ENCODE data around the gene FNDC10. TPM values are rescaled to one million over a fixed set of nuclear protein-coding genes. Genes with fewer than 3 reads are reported as not detected.
A peak's percentile ranks its signal among the peaks of the same experiment; 100 is the strongest.

FNDC10 gene
- total and polyA plus RNA-seq, 9 of the 15 experiments (the other 6 are each of a cell fraction or from before 2014, with no cell fraction given) = 0.08 to 6.3 (median 1.6) TPM

- no peak for TF ChIP-seq TAF1 (IDR thresholded peaks at IDR 0.05; ENCODE audit: control insufficient read depth, extremely low read depth, insufficient read depth, low read length, severe bottlenecking)
- TF ChIP-seq ZFP1 (CRISPR knock-in tag; IDR thresholded peaks at IDR 0.05) = no peak
- TF ChIP-seq NR4A1 (CRISPR knock-in tag; IDR thresholded peaks at IDR 0.05) = no peak
- peak; percentile 62; the same call in 1 of the 2 replicates for TF ChIP-seq NR4A1 (tag; IDR thresholded peaks at IDR 0.05)
- TF ChIP-seq MYBL2 (IDR thresholded peaks at IDR 0.05; ENCODE audit: low read depth) = no peak
- peak; percentile 76; the same call in 1 of the 2 replicates for TF ChIP-seq MYBL2 (CRISPR knock-in tag; IDR thresholded peaks at IDR 0.05; ENCODE audit: borderline replicate concordance)
- TF ChIP-seq ZFX (CRISPR knock-in tag; IDR thresholded peaks at IDR 0.05) = peak; percentile 33; the same call in 1 of the 2 replicates
- TF ChIP-seq, protein P1, sequence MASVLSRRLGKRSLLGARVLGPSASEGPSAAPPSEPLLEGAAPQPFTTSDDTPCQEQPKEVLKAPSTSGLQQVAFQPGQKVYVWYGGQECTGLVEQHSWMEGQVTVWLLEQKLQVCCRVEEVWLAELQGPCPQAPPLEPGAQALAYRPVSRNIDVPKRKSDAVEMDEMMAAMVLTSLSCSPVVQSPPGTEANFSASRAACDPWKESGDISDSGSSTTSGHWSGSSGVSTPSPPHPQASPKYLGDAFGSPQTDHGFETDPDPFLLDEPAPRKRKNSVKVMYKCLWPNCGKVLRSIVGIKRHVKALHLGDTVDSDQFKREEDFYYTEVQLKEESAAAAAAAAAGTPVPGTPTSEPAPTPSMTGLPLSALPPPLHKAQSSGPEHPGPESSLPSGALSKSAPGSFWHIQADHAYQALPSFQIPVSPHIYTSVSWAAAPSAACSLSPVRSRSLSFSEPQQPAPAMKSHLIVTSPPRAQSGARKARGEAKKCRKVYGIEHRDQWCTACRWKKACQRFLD (CRISPR knock-in tag; IDR thresholded peaks at IDR 0.05) = peak; percentile 39; the same call in 1 of the 2 replicates
- TF ChIP-seq ETV6 (IDR thresholded peaks at IDR 0.05; ENCODE audit: borderline replicate concordance in 1 of 2, low read depth in 2 of 2, low read length in 1 of 2) = no peak
- peak; percentile 91; the same call in 1 of the 2 replicates for TF ChIP-seq ETV6 (CRISPR knock-in tag; IDR thresholded peaks at IDR 0.05; ENCODE audit: borderline replicate concordance)
- peak; percentile 95; the same call in 1 of the 2 replicates for TF ChIP-seq HDAC6 (IDR thresholded peaks at IDR 0.05; ENCODE audit: low read depth, low read length)
- no peak for TF ChIP-seq ZNF609 (CRISPR knock-in tag; IDR thresholded peaks at IDR 0.05; ENCODE audit: borderline replicate concordance)
- TF ChIP-seq KAT2B (IDR thresholded peaks at IDR 0.05; ENCODE audit: low read depth, low read length) = no peak
- TF ChIP-seq MYC (IDR thresholded peaks at IDR 0.05; ENCODE audit: low read depth, low read length) = peak; percentile 84
- no peak for TF ChIP-seq MYC (CRISPR knock-in tag; IDR thresholded peaks at IDR 0.05; ENCODE audit: borderline replicate concordance, low read depth)
- TF ChIP-seq, protein P2, sequence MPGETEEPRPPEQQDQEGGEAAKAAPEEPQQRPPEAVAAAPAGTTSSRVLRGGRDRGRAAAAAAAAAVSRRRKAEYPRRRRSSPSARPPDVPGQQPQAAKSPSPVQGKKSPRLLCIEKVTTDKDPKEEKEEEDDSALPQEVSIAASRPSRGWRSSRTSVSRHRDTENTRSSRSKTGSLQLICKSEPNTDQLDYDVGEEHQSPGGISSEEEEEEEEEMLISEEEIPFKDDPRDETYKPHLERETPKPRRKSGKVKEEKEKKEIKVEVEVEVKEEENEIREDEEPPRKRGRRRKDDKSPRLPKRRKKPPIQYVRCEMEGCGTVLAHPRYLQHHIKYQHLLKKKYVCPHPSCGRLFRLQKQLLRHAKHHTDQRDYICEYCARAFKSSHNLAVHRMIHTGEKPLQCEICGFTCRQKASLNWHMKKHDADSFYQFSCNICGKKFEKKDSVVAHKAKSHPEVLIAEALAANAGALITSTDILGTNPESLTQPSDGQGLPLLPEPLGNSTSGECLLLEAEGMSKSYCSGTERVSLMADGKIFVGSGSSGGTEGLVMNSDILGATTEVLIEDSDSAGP (CRISPR knock-in tag; IDR thresholded peaks at IDR 0.05) = no peak
- TF ChIP-seq ERF (CRISPR knock-in tag; IDR thresholded peaks at IDR 0.05) = peak; percentile 83; the same call in 1 of the 2 replicates
- TF ChIP-seq ZNF282 (CRISPR knock-in tag; IDR thresholded peaks at IDR 0.05) = peak; percentile 81; the same call in 1 of the 2 replicates
- TF ChIP-seq ZNF561 (CRISPR knock-in tag; conservative IDR thresholded peaks at IDR 0.05) = no peak
Measured at GRCh38 chr1:1599030-1599934, 653 bp downstream of the FNDC10 start (continued).

Measured in K562 (cell line).